ENCODE data around the gene ADRB1. TPM values are rescaled to one million over a fixed set of nuclear protein-coding genes. Genes with fewer than 3 reads are reported as not detected.

The ADRB1 gene
- total and polyA plus RNA-seq, 2 donors from 2014 or later, result 0.72 to 1.4 TPM

DNA sequence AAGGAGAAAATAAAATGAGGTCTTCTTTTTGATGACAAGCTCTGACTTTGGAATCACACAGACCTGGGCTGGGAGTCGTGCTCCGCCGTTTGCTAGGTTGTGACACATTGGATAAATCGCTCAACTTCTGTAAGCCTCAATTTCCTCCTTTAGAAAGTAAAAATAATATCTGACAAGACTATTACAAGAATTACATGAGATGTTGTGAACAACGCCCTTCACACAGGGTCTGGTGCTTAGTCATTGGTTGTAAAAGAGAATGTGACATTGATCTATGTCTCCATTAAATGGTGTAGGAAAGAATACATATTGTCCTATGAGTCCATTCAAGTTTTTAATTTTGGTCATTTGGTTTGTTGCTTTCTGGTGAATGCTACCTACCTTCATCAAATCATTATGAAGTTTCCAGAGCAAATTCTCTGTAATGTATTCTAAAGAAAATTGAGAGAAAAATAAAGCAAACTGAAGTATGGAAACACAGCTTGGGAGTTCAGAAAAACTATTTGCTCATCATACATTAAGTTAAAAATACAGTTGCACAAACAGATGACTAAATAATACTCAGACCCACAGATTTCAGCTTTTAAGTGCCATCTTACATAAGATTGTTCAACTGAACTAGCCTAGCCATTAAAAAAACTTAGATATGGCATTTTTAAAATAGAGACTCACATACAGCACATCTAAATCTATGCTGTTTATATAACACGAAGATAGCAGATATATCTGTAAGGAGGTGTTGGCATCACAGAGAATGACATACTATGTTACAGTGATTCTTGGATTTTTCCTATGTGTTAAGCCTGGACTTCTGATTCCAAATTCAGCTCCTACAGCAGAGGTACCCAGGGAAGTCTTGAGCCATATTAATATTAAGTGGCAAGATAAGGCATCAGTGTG lies 12.3 kb upstream of the ADRB1 start:
- DNase-seq, result no peak
- intact Hi-C loops (cut with DNase I), result no loop called here
- Histone ChIP-seq H3K27me3 (ENCODE audit: control insufficient read depth, insufficient read depth, low read length) (peaks cover 3% of the 10 kb centered on the region), H3K9me3 (ENCODE audit: control insufficient read depth in 2 of 3, insufficient read depth in 1 of 3, low read length in 3 of 3) (no peaks in the 10 kb centered on the region), H3K36me3 (ENCODE audit: control insufficient read depth in 2 of 3, insufficient read depth in 3 of 3, low read length in 3 of 3) (no peaks in the 10 kb centered on the region), H3K9ac (ENCODE audit: low read length in 3 of 3) (no peak overlapping the region), H3K4me1 (ENCODE audit: control insufficient read depth in 2 of 3, insufficient read depth in 2 of 3, low read depth in 1 of 3, low read length in 3 of 3) (peaks cover 0 to 2% (median 0%) of the 10 kb centered on the region in 3 donors), H3K4me3 (ENCODE audit: low read length in 3 of 3) (no peak overlapping the region), H3K27ac (ENCODE audit: low read depth in 2 of 2, low read length in 2 of 2) (no peak overlapping the region)
- no peak for FAIRE-seq
- TF ChIP-seq, protein P1, sequence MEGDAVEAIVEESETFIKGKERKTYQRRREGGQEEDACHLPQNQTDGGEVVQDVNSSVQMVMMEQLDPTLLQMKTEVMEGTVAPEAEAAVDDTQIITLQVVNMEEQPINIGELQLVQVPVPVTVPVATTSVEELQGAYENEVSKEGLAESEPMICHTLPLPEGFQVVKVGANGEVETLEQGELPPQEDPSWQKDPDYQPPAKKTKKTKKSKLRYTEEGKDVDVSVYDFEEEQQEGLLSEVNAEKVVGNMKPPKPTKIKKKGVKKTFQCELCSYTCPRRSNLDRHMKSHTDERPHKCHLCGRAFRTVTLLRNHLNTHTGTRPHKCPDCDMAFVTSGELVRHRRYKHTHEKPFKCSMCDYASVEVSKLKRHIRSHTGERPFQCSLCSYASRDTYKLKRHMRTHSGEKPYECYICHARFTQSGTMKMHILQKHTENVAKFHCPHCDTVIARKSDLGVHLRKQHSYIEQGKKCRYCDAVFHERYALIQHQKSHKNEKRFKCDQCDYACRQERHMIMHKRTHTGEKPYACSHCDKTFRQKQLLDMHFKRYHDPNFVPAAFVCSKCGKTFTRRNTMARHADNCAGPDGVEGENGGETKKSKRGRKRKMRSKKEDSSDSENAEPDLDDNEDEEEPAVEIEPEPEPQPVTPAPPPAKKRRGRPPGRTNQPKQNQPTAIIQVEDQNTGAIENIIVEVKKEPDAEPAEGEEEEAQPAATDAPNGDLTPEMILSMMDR (IDR thresholded peaks at IDR 0.05; ENCODE audit: borderline replicate concordance, extremely low read depth, insufficient read depth), result no peak

DNA sequence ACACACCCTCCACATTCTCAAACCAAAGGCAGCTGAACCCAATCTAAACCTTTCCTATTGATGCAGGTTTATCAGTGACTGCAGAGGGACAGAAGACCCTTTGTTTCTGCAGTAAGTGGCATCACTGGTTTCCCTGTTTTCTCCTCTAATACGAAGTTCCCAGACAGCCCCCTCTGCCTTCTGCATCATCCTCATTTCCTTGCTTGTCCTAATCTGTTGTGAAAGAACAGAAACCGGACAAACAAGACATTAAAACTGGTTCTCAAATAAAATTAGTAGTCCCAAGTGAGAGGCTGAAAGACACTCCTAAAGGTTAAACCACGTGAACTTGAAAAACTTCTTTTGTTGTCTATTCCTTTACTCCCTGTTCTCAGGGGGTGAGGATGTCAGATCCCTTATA lies 10.1 kb upstream of the ADRB1 start:
- intact Hi-C loops (cut with DNase I), result no loop called here
- Histone ChIP-seq H3K4me1 (ENCODE audit: control insufficient read depth in 2 of 3, insufficient read depth in 2 of 3, low read depth in 1 of 3, low read length in 3 of 3) (no peaks in the 10 kb centered on the region), H3K4me3 (ENCODE audit: low read length in 3 of 3) (no peak overlapping the region), H3K9me3 (ENCODE audit: control insufficient read depth in 2 of 3, insufficient read depth in 1 of 3, low read length in 3 of 3) (no peaks in the 10 kb centered on the region), H3K9ac (ENCODE audit: low read length in 3 of 3) (no peak overlapping the region), H3K27ac (ENCODE audit: low read depth in 2 of 2, low read length in 2 of 2) (no peak overlapping the region), H3K36me3 (ENCODE audit: control insufficient read depth in 2 of 3, insufficient read depth in 3 of 3, low read length in 3 of 3) (no peaks in the 10 kb centered on the region), H3K27me3 (ENCODE audit: control insufficient read depth, insufficient read depth, low read length) (peaks cover 3% of the 10 kb centered on the region)
- TF ChIP-seq, protein P1 (IDR thresholded peaks at IDR 0.05; ENCODE audit: borderline replicate concordance, extremely low read depth, insufficient read depth), result no peak
- no peak for FAIRE-seq
- DNase-seq, result no peak

DNA sequence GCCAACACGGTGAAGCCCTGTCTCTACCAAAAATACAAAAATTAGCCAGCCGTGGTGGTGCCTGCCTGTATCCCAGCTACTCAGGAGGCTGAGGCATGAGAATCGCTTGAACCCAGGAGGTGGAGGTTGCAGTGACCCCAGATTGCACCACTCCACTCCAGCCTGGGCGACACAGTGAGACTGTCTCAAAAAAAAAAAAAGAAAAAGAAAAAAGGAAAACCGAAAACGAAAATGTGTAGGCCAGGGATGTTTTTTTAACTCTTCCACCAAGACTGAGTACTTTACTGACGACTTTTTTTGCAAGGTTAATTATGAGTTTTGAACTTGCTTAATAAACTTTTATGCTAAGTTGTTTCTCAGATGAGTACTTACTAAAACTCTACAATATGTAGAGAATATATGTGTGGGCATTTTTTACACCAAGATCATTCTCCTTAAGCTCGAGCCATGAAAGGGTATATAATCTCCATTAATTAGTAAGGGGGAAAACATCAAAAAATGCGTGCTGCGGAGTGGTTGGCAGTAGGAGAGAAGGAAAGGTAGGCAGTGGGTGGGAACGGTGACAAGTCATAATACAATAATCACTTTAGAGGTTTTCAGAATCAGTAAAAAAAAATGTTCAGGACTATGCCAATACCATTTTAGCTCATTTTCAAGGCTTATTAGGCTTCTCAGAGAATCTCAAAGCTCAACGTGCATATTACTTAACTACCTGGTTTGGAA lies 8.6 kb upstream of the ADRB1 start:
- TF ChIP-seq, protein P1 (IDR thresholded peaks at IDR 0.05; ENCODE audit: borderline replicate concordance, extremely low read depth, insufficient read depth), result no peak
- no peak for DNase-seq
- Histone ChIP-seq H3K4me3 (ENCODE audit: low read length in 3 of 3) (no peak overlapping the region), H3K9me3 (ENCODE audit: control insufficient read depth in 2 of 3, insufficient read depth in 1 of 3, low read length in 3 of 3) (no peaks in the 10 kb centered on the region), H3K4me1 (ENCODE audit: control insufficient read depth in 2 of 3, insufficient read depth in 2 of 3, low read depth in 1 of 3, low read length in 3 of 3) (no peaks in the 10 kb centered on the region), H3K27me3 (ENCODE audit: control insufficient read depth, insufficient read depth, low read length) (peaks cover 3% of the 10 kb centered on the region), H3K9ac (ENCODE audit: low read length in 3 of 3) (no peak overlapping the region), H3K27ac (ENCODE audit: low read depth in 2 of 2, low read length in 2 of 2) (no peak overlapping the region), H3K36me3 (ENCODE audit: control insufficient read depth in 2 of 3, insufficient read depth in 3 of 3, low read length in 3 of 3) (no peaks in the 10 kb centered on the region)
- intact Hi-C loops (cut with DNase I), result no loop called here
- FAIRE-seq, result no peak
